Epithelial cell of prostate (primary cell): Measurements from ENCODE around the gene PPP1CA.

ENCODE experiments used
- DNase-seq: peaks from one replicate; pipeline ENCODE4 v3.0.0-alpha.2; 2011; ENCODE audit warnings: low read depth, low spot score
- H3K27ac ChIP-seq: fragments of 450-650 bp; 2 replicates; pipeline ENCODE4 v1.5.1; 2017; ENCODE audit warnings: mild to moderate bottlenecking

Gene PPP1CA

DNA sequence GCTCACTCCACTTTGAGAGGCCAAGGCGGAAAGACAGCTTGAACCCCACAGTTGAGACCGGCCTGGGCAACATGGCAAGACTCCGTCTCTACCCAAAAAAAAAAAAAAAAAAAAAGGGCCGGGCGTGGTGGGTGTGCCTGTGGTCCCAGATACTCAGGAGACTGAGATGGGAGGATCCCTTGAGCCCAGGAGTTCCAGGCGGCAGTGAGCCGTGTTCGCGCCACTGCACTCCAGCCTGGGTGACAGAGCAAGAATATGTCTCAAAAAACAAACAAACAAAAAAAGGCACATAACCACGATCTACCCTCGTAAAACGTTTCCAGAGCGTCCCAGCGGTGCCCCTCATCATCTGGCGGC lies 10.7 kb downstream of the PPP1CA start:
- DNase-seq = no peak
- H3K27ac ChIP-seq = peak overlapping the region; percentile 35

DNA sequence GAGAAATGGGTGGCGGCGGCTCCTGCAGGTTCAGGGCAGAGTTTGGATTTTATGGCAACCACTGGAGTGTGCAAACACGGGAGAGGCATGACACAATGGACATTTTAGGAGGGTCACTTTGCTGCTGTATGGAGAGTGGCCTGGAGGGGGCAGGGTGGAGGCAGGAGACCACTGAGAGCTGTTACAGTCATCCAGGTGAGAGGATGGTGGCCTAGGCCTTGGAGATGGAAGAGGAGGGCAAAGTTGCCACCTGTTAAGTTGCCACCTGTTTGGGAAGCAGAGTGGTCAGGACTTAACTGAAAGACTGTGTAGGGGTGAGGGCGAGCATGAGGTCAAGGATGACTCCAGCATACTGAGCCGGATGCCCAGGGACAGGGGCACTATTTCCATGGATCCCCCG lies 12.2 kb downstream of the PPP1CA start:
- H3K27ac ChIP-seq = no peak overlapping the region
- no peak for DNase-seq

DNA sequence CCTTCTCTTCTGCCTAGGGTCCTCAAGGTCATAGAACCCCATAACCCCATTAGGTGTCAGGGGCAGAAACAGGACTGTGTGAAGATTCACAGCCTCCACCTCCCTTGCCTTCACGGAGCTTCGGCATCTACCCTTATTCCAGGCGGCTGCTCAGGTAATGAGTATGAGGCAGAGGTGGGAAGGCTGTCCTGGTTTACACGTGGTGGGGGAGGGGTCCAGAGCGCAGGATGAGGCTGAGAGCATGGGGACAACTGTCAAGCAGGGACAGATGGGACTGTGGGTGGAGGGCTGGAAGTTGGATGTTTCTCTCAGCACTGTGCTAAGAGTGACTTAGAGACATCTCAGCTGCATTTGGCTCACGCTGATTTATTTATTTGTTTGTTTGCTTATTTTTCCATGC lies 14.1 kb downstream of the PPP1CA start:
- DNase-seq = no peak

DNA sequence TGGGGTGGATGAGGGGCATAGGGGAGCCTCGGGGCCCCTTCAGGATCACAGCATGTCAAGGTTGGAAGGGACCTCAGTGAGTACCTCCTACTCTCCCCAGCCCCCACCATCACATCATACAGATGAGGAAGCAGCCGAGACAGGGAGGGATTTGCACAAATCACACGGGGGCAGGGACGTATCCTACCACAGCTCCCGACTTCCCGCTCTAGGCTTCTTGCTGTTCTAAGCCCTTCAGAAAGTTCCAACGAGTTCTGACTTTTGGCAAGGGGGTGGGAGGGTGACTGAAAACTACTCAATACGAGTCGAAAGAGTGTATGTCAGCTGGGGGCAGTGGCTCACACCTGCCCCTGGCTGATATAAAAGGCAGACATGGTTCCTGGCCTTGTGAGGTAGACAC lies 14.6 kb downstream of the PPP1CA start:
- DNase-seq = no peak
- no peak overlapping the region for H3K27ac ChIP-seq

More for the DNA sequence above, 14.1 kb downstream of the PPP1CA start:
- H3K27ac ChIP-seq = no peak overlapping the region

DNA sequence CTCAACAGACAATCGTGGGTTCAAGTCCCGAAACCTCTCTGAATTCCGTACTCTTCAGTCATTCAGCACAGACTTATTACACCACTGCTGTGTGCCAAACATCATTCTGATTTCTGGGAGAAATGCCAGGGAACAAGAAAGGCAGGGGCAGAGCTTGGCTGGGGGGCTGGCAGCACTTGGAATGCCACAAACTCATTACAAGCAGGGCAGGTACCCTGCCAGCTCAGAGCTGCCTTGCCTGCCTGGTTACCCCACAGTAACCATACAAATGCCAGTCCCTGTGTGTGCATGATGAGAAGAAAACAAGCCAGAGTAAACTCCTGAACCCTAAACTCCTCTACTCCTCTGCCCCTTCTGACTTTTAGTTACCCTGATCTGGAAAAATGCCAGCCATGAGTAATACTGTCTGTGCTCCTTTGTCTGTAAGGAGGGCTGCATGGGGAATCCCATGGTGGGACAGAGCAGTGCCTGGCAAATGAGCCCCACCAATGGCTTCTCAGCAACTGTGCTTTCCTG lies 16.7 kb downstream of the PPP1CA start:
- no peak for DNase-seq
- H3K27ac ChIP-seq = no peak overlapping the region

DNA sequence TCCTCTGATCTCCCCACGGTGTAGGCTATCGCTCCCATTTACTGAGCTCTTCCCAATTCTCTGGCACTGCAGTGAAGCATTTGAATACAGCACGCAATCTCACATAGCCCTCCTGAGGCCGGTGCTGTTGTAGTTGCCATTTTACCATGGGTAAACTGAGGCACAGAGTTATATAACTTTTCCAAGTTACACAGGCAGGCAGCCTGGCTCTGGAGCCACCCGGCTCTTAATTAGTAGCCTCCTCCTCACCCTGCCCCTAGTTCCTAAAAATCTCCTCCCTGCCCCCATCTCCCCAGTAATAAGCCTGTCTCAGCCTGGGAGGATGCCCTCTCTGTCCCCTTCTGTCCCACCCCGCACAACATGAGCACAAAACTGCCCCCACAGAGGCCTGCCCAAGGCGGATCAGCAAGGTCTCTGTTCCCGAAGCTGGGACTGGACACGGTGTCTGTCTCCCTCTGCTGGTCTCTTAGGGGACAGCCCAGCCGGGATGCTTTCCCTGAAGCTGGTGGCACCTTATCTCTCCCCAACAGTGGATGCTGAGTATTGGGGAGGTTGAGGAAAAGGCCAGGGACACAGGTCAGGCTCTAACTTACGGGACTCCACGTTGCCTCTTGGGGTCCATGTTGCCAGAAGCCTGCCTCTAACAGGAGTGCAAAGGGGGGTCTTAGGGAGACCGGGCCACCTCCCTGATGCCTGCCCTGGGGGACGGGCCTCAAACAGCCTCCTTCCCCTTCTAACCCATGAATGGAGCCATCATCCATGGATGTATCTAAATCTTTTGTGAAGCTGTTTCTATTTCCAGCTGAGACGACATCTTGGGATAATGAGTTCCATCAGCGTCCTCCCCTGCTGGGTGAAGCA lies 19.2 kb downstream of the PPP1CA start:
- DNase-seq = no peak

DNA sequence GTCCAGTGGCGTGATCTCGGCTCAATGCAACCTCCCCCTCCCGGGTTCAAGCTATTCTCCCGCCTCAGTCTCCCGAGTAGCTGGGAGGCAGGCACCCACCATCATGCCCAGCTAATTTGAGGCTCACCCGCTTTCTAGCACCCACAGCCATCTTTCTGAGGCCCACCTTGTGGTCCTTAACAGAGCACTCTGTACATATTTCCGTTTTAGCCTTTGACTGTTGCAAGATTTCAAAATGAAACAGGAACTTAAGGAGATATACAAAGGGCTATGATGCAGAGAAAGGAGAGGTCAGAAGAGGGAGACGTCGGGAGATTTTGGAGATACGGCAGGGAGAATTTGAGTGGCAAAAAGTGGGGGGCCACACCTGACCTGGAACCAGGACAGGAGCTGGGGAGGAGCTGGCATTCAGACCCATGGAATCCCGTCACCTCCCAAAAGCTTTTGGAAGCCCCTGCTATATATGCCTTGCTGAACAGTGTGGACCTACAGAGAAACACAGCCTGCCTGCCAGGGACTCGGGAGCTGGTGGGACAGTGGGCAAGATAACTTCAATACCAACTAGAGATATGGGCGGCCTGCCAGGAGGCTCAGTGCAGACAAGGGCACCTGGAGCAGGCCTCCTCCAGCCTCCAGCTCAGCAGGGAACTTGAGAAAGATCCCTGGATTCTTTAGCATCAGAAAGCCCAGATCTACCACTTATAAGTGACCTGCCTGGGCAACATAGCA lies 20.2 kb downstream of the PPP1CA start:
- H3K27ac ChIP-seq = peak overlapping the region; percentile 56
- DNase-seq = no peak

More for the DNA sequence above, 19.2 kb downstream of the PPP1CA start:
- H3K27ac ChIP-seq = no peak overlapping the region

DNA sequence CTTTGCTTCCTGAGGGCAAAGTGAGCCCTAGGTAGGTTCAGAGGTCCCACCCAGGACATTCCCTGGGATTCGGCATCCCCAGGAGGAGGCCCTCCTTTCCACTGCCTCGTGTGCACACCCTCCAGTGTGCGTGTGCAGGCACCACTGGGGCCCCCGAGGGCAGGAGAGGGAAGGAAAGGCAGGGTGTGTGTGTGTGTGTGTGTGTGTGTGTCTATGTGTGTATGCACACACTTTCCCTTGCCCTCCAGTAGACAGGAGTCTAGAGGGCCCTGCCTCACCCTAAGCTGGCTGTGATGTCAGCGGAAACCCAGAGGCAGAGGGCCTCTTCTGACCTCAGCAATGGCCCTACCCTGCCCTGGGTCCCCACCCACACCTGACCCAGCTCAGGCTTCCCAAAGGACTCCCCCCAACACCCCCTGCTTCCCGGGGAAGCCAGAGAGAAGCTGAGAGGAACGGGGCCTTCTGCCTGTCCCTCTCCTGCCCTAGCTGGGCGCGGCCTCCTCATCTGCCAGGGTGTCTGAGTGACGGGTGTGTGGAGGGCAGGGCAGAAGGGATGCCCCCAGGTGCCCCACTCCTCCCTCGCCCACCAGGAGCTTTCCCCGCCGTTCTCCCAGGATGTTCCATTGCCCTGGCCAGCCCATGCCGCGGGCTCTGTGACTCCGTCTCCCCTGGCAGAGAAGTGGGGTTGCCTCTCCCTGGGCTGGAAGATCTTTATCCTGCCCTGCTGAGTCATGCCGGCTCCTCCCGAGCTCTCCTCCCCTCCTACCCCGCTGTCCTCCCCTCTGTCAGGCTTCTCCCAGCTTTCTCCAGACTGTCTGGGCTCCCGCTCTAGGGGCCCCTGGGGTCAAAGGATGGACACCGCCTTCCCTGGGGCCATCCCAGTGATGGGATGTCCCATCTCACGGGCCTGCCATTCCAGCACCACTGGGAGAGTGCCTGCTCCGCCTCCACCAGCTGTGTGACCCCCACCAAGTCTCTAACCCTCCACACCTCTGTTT lies 22.3 kb downstream of the PPP1CA start:
- DNase-seq = no peak
- peak overlapping the region; percentile 56 for H3K27ac ChIP-seq

DNA sequence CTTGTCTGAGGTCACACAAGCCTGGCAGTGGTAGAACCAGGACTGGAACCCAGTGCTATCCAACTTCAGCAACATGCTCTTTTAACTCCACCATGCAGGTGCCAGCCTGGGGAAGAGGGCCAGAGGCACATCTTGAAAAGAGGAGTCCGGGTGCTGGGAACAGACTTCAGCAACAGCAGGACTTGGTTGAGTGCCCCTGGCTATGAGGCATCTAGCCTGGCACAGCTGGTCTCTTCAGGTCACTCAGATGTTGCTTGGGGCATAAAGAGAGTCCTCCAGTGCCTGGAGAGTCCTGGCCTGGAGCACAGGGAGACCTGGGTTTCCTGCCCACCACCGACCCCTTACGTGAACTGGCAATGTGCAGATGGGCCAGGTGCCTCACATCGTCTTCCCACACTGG lies 23.1 kb downstream of the PPP1CA start:
- no peak overlapping the region for H3K27ac ChIP-seq

DNA sequence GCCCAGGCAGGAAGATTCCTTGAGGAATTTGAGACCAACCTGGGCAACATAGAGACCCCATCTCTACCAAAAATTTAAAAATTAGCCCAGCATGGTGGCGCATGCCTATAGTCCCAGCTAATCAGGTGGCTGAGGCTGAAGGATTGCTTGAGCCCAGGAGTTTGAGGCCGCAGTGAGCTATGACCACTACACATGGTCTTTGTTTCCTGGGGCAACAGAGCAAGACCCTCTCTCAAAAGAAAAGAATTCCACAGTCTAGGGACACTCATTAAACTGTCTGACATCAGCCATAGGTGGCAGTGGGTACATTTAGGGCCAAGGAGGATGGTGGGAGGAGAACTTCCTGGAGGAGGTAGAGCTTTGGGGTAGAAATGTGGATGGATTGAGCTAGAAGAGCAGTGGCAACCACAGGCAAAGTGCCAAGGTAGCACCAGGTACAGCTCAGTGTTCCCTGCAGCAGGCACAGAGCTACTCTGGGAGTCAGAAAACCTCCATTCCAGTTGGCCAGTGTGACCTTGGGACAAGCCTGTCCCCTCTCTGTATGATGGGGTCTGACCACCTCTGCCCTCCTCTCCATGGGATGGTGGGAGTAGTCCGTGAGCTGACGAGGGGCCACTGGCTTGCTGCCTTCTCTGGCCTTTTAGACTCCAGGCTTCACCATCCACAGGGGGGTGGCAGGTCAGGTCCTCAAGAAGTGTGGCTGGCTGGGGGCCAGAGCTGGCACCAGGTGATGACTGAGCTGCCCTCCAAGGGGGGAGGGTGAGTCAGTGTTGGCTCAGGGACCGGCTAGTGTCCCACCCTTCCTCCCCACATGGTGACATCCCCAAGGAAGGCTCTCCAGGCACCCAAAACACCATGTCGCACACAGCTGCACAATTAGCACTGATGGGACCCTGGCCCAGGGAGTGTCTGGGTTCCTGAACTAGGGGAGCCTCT lies 24.5 kb downstream of the PPP1CA start:
- no peak for DNase-seq
- peak overlapping the region; percentile 94 for H3K27ac ChIP-seq

More for the DNA sequence above, 23.1 kb downstream of the PPP1CA start:
- DNase-seq = no peak

DNA sequence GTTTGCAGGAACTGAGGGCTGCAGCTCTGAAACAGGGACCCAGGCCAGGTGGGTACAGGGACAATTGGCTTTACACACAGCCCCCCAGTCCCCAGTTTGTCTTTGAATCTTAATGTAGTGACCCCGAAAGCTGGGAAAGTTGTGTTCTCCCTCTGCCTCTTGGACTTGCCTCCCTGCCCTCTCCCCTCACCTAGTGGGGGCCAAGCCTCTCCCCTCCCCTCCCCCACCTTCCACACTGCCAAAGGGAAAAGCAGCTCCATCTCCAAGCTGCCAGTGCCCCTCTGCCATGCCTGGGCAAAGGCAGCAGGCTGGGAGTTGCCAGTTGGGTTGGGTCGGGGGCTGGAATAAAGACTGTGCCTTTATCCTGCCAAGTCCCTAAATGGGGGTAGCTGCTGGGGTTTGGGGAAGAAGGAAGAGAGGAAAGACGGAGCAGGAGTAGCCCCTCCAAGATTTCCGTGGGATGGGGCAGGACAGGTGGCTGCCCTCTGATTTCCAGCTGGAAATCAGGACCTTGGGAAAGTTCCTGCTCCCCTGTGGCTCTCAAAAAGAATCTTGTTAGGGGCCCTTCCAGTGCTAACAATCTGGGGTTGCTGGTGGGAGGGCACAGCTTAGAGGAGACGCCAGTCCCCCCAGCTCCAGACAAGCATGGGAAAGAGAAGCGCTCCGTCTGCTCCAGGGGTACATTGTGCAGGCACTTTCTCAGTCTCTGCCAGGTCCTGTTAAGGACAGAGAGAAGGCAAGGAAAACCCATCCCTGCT lies 25.4 kb downstream of the PPP1CA start:
- no peak for DNase-seq
- peak overlapping the region; percentile 94 for H3K27ac ChIP-seq

DNA sequence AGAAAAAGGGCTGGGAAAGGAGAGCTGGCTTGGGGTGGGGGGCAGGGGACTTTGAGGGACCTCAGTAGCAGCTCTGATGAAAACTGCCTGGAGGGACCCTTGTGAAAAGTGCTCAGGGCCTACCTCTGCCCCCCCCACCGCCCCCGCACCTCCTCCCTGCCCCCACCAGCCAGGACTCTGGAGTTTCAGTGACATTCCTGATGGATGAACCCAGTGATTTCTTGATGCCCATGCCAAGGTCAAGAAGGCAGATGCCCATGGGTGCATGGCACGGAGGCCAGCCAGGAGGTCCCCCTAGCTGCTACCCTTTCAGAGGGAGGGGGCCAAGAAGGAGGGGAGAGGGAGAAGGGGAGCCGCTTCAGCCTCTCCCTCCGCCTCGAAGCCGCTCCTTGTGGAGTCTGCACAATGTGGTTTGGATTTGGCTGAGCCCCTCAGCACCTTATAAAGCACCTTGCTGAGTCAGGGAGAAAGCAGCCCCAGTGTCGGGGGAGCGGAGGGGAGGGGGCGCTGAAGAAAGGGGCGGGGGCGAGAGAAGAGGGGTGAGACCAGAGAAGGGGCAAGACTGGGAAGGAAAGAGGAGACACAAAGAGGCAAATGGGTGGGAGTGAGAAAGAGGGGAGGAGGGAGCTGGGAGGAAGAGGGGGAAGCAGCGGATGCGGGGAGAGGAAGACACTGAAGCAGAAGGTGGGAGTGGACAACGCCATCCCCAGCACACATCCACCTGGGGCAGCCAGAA lies 26.2 kb downstream of the PPP1CA start:
- peak overlapping the region; percentile 94 for H3K27ac ChIP-seq
- no peak for DNase-seq

DNA sequence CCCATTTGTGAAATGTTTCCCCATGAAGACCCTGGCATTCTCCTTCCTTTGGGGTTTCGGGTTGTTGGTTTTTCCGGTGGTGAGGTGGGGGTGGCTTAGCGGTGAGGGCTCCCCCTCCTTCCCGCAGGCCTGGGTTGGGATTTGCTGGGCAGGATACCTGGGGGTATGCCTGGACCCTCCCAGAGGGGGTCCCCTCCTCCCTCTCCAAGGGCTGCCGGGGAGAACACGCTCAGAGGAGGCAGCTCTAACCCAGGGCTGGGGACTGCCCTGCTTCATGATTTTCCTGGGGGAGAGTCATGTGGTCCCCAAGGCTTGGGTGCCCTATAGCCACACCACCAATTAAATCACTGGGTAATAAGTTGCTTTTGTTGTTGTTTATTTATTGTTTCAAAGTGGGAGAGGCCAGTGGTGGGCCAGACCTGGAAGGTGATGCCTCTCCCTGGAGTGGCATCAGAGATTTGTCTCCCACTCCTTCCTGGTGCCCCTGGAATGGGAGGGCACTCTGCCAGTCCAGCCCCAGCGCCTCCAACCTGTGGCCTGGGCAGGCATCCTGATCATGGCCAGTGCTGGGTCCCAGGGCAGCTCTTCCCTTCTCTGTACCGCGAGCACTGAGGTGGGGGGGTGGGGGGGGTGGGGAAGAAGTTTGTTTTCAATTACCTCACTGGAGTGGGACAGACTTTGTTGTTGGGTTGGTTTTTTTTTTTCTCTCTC lies 26.9 kb downstream of the PPP1CA start:
- no peak for DNase-seq
- peak overlapping the region; percentile 94 for H3K27ac ChIP-seq

DNA sequence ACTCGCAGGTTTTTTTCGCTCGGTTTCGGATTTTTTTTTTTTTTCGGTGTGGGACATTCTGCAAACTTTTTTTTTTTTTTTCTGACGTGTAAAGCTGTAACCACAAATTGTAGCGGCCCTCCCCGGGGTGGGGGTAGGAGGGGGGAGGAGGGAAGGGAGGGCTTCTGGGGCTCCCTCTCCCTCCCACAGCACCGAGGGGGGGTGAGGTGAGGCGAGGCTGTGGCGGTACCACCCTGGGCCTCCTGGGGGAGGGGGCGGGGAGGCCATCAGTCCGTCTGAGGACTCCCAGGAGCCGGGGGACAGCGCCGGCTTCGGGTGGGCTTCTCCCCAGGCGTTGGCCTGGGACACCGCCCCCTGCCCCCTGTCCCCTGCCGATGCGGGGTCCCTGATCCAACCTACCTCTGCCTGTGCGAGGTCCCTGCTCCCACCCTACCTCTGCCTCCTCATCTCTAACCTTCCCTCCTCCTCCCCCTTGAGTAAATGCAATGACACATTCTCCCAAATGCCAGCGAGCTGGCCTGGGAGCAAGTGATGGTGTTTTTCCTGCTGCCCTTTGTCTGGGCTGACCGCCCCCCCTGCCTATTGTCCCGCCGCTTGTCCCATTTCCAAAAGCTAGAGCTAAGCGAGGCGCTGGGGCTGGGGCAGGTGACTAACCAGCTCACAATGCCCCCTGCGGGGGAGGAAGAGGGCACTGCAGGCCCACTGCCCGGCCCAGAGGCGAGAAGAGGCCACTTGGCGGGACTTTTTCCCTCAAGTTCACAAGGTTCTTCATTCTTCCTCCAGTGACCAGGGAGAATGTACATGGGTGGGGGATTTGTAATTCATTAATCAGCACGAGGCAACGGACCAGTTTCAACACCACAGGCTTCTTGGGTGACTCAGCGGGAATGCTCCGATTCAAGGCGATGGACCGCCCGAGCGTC lies 27.7 kb downstream of the PPP1CA start:
- DNase-seq = peak; percentile 69

DNA sequence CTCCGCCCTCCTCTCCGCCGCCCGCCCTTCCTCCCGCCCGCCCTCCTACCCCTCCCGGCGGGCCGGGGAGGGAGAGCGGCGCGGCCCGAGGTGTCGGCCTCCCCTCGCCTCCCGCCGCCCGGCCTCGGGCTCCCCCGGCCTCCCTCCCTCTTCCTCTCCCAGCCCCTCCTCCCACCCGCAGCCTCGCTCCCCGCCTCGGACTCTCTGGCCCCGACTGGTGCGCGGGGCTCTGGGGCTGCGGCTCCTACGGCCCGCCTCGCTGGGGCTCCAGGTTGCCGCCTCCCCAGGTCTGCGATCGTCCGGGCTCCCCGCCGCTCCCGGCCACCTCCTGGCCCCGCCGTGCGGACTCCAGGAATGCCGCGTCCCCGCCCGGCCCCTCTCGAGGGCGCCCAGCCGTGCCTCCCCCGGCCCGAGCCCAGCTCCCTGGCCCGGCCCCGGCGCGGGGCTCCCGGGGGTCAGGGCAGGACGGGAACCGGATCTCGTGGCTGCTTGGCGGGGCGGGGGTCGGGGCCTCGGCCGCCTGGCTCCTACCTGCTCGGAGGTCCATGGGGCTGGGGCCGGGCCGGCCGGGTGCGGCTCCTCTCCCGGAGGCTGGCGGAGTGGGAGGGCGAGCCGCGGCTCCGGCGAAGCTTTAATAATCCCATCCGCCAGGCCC lies 28.5 kb downstream of the PPP1CA start, which contains the start of gene CLCF1:
TSS of gene CLCF1 (minus strand) at position 606 of the 655 bp plus-strand sequence. CDS start at position 547, 59 bp downstream.
- DNase-seq = no peak
- peak within 1 kb of the TSS; percentile 94 for H3K27ac ChIP-seq

More for the DNA sequence above, 27.7 kb downstream of the PPP1CA start:
- H3K27ac ChIP-seq = peak overlapping the region; percentile 94
